Pancreas (tissue), 10 donors: ENCODE data around the gene ISLR2. TPM values are rescaled to one million over a fixed set of nuclear protein-coding genes. Genes with fewer than 3 reads are reported as not detected.
A peak's percentile ranks its signal among the peaks of the same experiment; 100 is the strongest.
"Not testable (repeated sequence)": the region's sequence is repeated elsewhere in the genome, so short reads cannot be mapped to it uniquely, and the experiment has no call there.

Source experiments
- ATAC-seq, 4 donors: fragments of 200-7000 bp; cut with Tn5 transposase; one replicate each; pipeline versions ENCODE4 v1.8.0 to v1.9.1; 2020; ENCODE audit warnings: mild to moderate bottlenecking in 4 of 4, moderate library complexity in 4 of 4
- DNase-seq, 6 donors: peaks; one replicate each; pipeline ENCODE4 v3.0.0-alpha.2; 2020
- FAIRE-seq: peaks from 2 replicates; lab custom pipeline; 2012; peaks lifted over from hg19 to GRCh38; lab: Jason Lieb, UNC
- H3K27ac ChIP-seq, 4 donors: fragments of 200-600 bp; sonication (generic); 1 replicate in 3 of 4; 2 replicates in 1 of 4; pipeline versions ENCODE4 v1.5.0 to v1.8.0; 2020
- H3K27me3 ChIP-seq, 4 donors: fragments of 200-600 bp; one replicate each; pipeline ENCODE4 v1.8.0; 2021
- H3K36me3 ChIP-seq, 3 donors: fragments of 200-600 bp; sonication (generic) in 1 of 3; one replicate each; pipeline versions ENCODE4 v1.5.0 to v1.8.0; 2020 to 2021
- H3K4me1 ChIP-seq, 3 donors: fragments of 200-600 bp; one replicate each; pipeline ENCODE4 v1.8.0; 2021
- H3K4me3 ChIP-seq, 4 donors: fragments of 200-600 bp; sonication (generic) in 2 of 4; one replicate each; pipeline versions ENCODE4 v1.5.0 to v1.8.0; 2020 to 2021
- H3K9me3 ChIP-seq, 4 donors: fragments of 200-600 bp; one replicate each; pipeline ENCODE4 v1.8.0; 2021
- WGBS, 2 donors: extraction: QIAGEN DNeasy Blood & Tissue Kit; methylation state at CpG; one replicate each; pipeline ENCODE4 v1.1.7; 2013; 5-methylcytosine and 5-hydroxymethylcytosine counted together
- intact Hi-C, 3 donors: fragments of 100-400 bp; cut with DNase I; formaldehyde crosslinking; loops; one replicate each; pipeline versions ENCODE4 v1.11.1 to v1.14.2; 2022
- polyA plus RNA-seq, 2 donors: library from polyadenylated mRNA; stranded (reverse); fragments of 200-250 nt; gene quantifications; one replicate each; pipeline ENCODE4 v1.2.3, GENCODE V29; 2013
- total RNA-seq, 6 donors: library from RNA; stranded (reverse); fragmentation: NEBNext Ultra II Directional in 4 of 6; extraction: Animal tissue kit (Norgen Biotek cat#: 25700) in 4 of 6; gene quantifications; one replicate each; pipeline versions ENCODE4 v1.2.1 to v1.2.4, GENCODE V29; 2021 to 2023
- TF ChIP-seq, protein P1 (sequence below), 4 donors: fragments of 200-600 bp; sonication (generic) in 3 of 4; IDR thresholded peaks; one replicate each; pipeline versions ENCODE4 v1.5.0 to v1.8.0; 2021; ENCODE audit warnings: antibody characterized with exemption in 4 of 4
- donor health status: healthy with polysubstance abuse.
- donor health status: DM: no; HTN: no; CAD: no; lungs with moderate emphysema.
- donor health status: DM: no; HTN: no; CAD: no.
- donor health status: control.
- donor health status: control.
- donor health status: Bipolar disorder and iron deficiency.
- donor health status: DM: yes; HTN: yes; CAD: no.
- donor health status: DM: no; HTN: no; CAD: no.
- donor health status: DM: no; HTN: no; CAD: no.
- donor health status: DM: yes; HTN: yes; CAD: no.

ISLR2 gene
- total and polyA plus RNA-seq, 8 donors, result 0.08 to 0.50 (median 0.22) TPM

DNA sequence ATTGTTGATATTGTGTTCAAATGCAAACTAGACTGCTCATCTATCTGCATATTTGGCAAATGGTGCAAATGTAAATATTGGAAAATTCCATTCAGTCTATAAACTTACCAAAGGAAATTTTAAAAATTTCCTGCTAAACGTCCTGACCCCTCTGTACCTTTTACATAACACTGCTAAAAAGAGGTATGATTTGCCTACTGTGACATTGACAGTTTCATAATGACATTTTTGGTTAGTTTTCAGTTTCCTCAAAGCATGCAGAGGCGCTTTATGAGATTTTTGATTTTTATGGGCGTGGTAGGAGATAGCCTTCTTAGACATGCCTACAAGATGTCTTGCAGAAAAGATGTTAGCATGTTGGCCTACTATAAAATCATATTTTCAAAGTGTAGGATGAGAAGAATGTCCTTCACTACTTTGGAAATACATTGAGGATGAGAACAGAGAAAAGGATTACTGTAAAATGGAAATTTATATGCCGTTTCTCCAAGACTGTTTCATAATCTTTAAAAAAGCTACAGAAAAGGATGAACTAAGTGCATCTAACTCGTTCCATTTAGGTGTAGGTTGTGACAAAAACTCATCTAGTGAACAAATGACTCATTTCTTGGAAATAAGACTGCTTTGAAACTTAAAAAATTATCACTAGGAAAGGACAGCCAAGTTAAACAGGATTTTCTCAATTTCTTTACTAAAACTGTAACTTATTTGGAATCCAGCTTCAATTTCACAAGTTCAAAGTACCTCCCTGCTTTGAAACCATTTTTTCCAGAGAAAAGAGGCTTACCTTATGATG, 28.7 kb downstream of the ISLR2 start:
- ATAC-seq, result no peak
- H3K9me3 ChIP-seq, result no peaks in the 10 kb centered on the region
- no peak for DNase-seq
- H3K27me3 ChIP-seq, result peaks cover 0 to 5% (median 0%) of the 10 kb centered on the region in 4 donors
- 65 to 69% methylated on average over 5 of the region's 5 CpGs for WGBS, 2 donors
- no peak overlapping the region for H3K4me3 ChIP-seq
- intact Hi-C loops, result no loop called here
- no peak for FAIRE-seq
- H3K4me1 ChIP-seq, result no peaks in the 10 kb centered on the region
- TF ChIP-seq, protein P1, sequence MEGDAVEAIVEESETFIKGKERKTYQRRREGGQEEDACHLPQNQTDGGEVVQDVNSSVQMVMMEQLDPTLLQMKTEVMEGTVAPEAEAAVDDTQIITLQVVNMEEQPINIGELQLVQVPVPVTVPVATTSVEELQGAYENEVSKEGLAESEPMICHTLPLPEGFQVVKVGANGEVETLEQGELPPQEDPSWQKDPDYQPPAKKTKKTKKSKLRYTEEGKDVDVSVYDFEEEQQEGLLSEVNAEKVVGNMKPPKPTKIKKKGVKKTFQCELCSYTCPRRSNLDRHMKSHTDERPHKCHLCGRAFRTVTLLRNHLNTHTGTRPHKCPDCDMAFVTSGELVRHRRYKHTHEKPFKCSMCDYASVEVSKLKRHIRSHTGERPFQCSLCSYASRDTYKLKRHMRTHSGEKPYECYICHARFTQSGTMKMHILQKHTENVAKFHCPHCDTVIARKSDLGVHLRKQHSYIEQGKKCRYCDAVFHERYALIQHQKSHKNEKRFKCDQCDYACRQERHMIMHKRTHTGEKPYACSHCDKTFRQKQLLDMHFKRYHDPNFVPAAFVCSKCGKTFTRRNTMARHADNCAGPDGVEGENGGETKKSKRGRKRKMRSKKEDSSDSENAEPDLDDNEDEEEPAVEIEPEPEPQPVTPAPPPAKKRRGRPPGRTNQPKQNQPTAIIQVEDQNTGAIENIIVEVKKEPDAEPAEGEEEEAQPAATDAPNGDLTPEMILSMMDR (IDR thresholded peaks at IDR 0.05), result no peak
- no peak overlapping the region for H3K27ac ChIP-seq
- H3K36me3 ChIP-seq, result no peaks in the 10 kb centered on the region

DNA sequence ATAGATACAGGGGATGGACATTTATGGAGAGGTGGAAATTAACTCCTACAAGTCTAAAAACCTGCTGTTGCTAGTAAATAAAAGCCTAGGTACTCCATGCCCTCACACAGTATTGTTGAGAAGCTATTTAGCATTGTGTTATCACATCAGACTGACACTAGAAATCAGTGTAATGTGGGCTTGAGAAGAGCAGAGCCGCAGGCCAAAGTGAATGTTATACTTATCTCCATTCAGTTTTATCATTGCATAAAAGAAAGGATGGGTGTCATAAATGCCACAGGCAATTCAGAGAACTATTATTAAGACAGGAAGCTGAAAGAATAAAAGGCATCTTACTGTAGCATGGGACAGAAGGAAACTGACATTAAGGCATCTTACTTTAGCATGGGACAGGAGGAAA, 29.4 kb downstream of the ISLR2 start:
- H3K27me3 ChIP-seq, result peaks cover 0 to 5% (median 0%) of the 10 kb centered on the region in 4 donors
- H3K9me3 ChIP-seq, result no peaks in the 10 kb centered on the region
- no peak overlapping the region for H3K27ac ChIP-seq
- no peaks in the 10 kb centered on the region for H3K4me1 ChIP-seq
- H3K4me3 ChIP-seq, result no peak overlapping the region
- DNase-seq (no peak), FAIRE-seq (no peak), ATAC-seq (no peak)
- no peaks in the 10 kb centered on the region for H3K36me3 ChIP-seq
- intact Hi-C loops, result no loop called here
- TF ChIP-seq, protein P1 (IDR thresholded peaks at IDR 0.05), result no peak
- WGBS, 2 donors, result 87 to 90% methylated on average over 1 of the region's 1 CpG

DNA sequence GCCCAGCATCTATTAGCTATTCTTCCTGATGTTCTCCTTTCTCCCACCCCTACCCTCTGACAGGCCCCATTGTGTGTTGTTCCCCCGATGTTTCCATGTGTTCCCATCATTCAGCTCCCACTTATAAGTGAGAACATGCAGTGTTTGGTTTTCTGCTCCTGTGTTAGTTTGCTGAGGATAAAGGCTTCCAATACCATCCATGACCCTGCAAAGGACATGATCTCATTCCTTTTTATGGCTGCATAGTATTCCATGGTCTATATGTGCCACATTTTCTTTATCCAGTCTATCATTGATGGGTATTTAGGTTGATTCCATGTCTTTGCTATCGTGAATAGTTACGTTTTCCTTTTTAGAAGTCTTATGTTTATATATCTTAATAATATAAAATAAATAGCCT, 30.0 kb downstream of the ISLR2 start:
- FAIRE-seq, ATAC-seq, intact Hi-C loops, DNase-seq, H3K27me3 ChIP-seq, H3K27ac ChIP-seq, H3K36me3 ChIP-seq, H3K4me1 ChIP-seq, H3K9me3 ChIP-seq, H3K4me3 ChIP-seq: not testable (repeated sequence)
- 86 to 90% methylated on average over 3 of the region's 3 CpGs for WGBS, 2 donors

DNA sequence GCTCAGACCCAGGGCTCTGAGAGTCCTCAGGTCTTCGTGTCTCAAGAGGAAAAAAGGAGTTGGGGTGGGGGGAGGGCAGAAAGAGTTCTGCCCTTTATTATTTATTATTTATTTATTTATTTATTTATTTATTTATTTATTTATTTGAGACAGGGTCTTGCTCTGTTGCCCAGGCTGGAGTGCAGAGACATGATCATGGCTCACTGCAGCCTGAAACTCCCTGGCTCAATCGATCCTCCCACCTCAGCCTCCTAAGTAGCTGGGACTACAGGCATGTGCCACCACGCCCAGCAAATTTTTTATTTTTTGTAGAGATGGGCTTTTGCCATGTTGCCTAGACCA, 31.8 kb downstream of the ISLR2 start:
- intact Hi-C loops, H3K36me3 ChIP-seq, FAIRE-seq, H3K27me3 ChIP-seq, H3K9me3 ChIP-seq, DNase-seq, ATAC-seq, H3K27ac ChIP-seq, H3K4me3 ChIP-seq, H3K4me1 ChIP-seq: not testable (repeated sequence)
- 75 to 81% methylated on average over 3 of the region's 3 CpGs for WGBS, 2 donors

DNA sequence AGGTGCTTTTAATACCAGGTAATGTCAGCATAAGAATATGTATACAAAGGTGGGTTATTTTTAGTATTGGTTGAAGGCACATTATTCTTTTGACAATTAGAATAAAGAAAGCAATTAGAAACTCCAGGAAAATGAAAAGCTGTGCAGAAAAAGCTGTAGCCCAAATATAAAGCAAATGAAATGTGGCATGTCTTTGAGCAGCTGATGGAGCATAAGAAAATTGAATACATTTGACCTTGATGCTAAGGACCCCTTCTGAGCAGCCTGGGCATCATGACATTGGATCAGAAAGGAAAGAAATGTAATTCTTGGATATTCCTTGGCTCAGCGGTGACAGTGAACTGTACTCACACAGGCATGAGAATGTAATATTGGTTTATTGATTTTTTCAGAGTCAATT, 35.1 kb downstream of the ISLR2 start:
- no peaks in the 10 kb centered on the region for H3K4me1 ChIP-seq
- DNase-seq (no peak), ATAC-seq (no peak), FAIRE-seq (no peak)
- H3K36me3 ChIP-seq, result no peaks in the 10 kb centered on the region
- peaks cover 0 to 5% (median 0%) of the 10 kb centered on the region in 4 donors for H3K27me3 ChIP-seq
- WGBS, 2 donors, result 82 to 85% methylated on average over 1 of the region's 1 CpG
- H3K27ac ChIP-seq, result no peak overlapping the region
- intact Hi-C loops, result no loop called here
- no peaks in the 10 kb centered on the region for H3K9me3 ChIP-seq
- TF ChIP-seq, protein P1 (IDR thresholded peaks at IDR 0.05), result no peak
- H3K4me3 ChIP-seq, result no peak overlapping the region

DNA sequence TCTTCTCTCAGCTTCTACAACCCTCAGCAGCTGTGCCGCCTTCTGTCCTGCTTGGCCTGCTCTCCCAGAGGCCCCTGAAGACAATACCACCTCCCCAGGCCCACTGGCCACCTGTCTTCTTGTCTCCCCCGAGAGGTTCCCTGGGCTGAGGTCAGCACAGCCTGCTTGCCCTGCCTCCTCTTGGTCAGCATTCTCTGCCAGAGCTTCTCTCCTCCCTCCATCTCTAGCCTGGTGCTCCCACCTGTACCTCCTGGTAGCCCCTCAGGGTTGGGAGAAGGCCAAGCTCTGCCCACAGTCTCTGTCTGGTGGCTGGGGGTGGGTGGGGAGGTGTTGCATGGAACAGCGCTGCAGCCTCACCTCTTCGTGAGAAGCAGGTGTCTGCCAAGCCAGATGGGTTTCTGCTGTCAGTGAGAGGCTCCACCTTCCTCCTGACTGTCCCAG, 37.5 kb downstream of the ISLR2 start:
- no peak for FAIRE-seq
- Histone ChIP-seq H3K9me3 (no peaks in the 10 kb centered on the region), H3K36me3 (no peaks in the 10 kb centered on the region), H3K4me3 (no peak overlapping the region), H3K27ac (no peak overlapping the region), H3K27me3 (no peaks in the 10 kb centered on the region), H3K4me1 (no peaks in the 10 kb centered on the region)
- WGBS, 2 donors, result 78 to 82% methylated on average over 4 of the region's 4 CpGs
- ATAC-seq, result no peak
- peak in 1 of 6 donors; percentile 35 for DNase-seq
- TF ChIP-seq, protein P1 (IDR thresholded peaks at IDR 0.05), result no peak
- intact Hi-C loops, result no loop called here
